Measurements from ENCODE around the gene CCDC33. TPM values are rescaled to one million over a fixed set of nuclear protein-coding genes. Genes with fewer than 3 reads are reported as not detected.

The CCDC33 gene
- total RNA-seq, 1 experiment from 2014 or later = 0.15 TPM

- no peak for ATAC-seq
- no TSS peak for BruUV-seq (replicated peaks)
- Histone ChIP-seq H3K27me3 (ENCODE audit: insufficient read depth, low read length) (no peaks in the 10 kb centered on the region), H3K36me3 (ENCODE audit: control insufficient read depth in 1 of 2, insufficient read depth in 2 of 2, low read length in 2 of 2) (no peaks in the 10 kb centered on the region), H3K27ac (ENCODE audit: low read depth, low read length) (no peak overlapping the region), H4K20me1 (ENCODE audit: insufficient read depth) (no peaks in the 10 kb centered on the region), H3K9me3 (ENCODE audit: control insufficient read depth in 1 of 2, insufficient read depth in 1 of 2, low read depth in 1 of 2, low read length in 2 of 2) (no peaks in the 10 kb centered on the region), H3K4me3 (replicated peaks in 1 of 2; ENCODE audit: low read depth in 1 of 2, low read length in 2 of 2) (no peak overlapping the region), H3K79me2 (ENCODE audit: insufficient read depth, low read length) (no peaks in the 10 kb centered on the region), H3K9me2 (ENCODE audit: insufficient read depth) (no peaks in the 10 kb centered on the region), H3K4me2 (ENCODE audit: low read length) (no peak overlapping the region), H3K9ac (ENCODE audit: low read length) (no peak overlapping the region), H2AFZ (ENCODE audit: low read depth, low read length, poor library complexity, severe bottlenecking) (no peak overlapping the region), H3K4me1 (ENCODE audit: control insufficient read depth in 1 of 2, insufficient read depth in 2 of 2, low read length in 2 of 2) (no peaks in the 10 kb centered on the region; a peak in 2 of 4 replicates)
- intact Hi-C loops (cut with micrococcal nuclease) = loop anchor here (1.0 kb wide), 1 partner anchor 192 kb away; no protein-coding TSS in a partner anchor
- TF ChIP-seq JUND (IDR thresholded peaks at IDR 0.05) (no peak), POLR2AphosphoS5 (IDR thresholded peaks at IDR 0.05; ENCODE audit: low read depth, low read length) (no peak), SP1 (IDR thresholded peaks at IDR 0.05; ENCODE audit: low read depth) (no peak), EGR1 (IDR thresholded peaks at IDR 0.05; ENCODE audit: low read depth) (no peak), SIN3A (IDR thresholded peaks at IDR 0.05; ENCODE audit: low read depth) (no peak), CBX3 (IDR thresholded peaks at IDR 0.05; ENCODE audit: low read depth) (no peak), CEBPB (IDR thresholded peaks at IDR 0.05; ENCODE audit: low read depth) (no peak), POLR2A (IDR thresholded peaks at IDR 0.05; ENCODE audit: borderline replicate concordance, extremely low read depth, insufficient read depth, insufficient read length) (no peak), YY1 (IDR thresholded peaks at IDR 0.05; ENCODE audit: extremely low read depth, insufficient replicate concordance, low read depth, low read length) (no peak), TCF7L2 (IDR thresholded peaks at IDR 0.05; ENCODE audit: borderline replicate concordance, extremely low read depth, insufficient read depth, insufficient read length) (no peak), EZH2phosphoT487 (IDR thresholded peaks at IDR 0.05; ENCODE audit: borderline replicate concordance) (no peak), ZNF274 (IDR thresholded peaks at IDR 0.05; ENCODE audit: low read depth, low read length) (no peak), SRF (IDR thresholded peaks at IDR 0.05; ENCODE audit: low read depth) (no peak), FOSL1 (IDR thresholded peaks at IDR 0.05; ENCODE audit: low read depth) (no peak), ATF3 (IDR thresholded peaks at IDR 0.05) (no peak), ZFX (IDR thresholded peaks at IDR 0.05) (no peak), REST (IDR thresholded peaks at IDR 0.05; ENCODE audit: low read depth) (no peak)
- TF ChIP-seq, protein P1, sequence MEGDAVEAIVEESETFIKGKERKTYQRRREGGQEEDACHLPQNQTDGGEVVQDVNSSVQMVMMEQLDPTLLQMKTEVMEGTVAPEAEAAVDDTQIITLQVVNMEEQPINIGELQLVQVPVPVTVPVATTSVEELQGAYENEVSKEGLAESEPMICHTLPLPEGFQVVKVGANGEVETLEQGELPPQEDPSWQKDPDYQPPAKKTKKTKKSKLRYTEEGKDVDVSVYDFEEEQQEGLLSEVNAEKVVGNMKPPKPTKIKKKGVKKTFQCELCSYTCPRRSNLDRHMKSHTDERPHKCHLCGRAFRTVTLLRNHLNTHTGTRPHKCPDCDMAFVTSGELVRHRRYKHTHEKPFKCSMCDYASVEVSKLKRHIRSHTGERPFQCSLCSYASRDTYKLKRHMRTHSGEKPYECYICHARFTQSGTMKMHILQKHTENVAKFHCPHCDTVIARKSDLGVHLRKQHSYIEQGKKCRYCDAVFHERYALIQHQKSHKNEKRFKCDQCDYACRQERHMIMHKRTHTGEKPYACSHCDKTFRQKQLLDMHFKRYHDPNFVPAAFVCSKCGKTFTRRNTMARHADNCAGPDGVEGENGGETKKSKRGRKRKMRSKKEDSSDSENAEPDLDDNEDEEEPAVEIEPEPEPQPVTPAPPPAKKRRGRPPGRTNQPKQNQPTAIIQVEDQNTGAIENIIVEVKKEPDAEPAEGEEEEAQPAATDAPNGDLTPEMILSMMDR (IDR thresholded peaks at IDR 0.05 in 2 of 3, conservative IDR thresholded peaks at IDR 0.05 in 1 of 3; ENCODE audit: borderline replicate concordance in 1 of 3, insufficient read depth in 1 of 3, low read depth in 2 of 3, low read length in 2 of 3) = no peak
- CTCF ChIA-PET = interaction anchor here (1.3 to 6.7 kb wide), 7 partner anchors 10 to 369 kb away, joined by 3 to 126 read pairs (median 13); no protein-coding TSS in a partner anchor
- DNase-seq (ENCODE audit: low read depth, low spot score) = no peak
- POLR2A ChIA-PET = no interaction called here
- RAD21 ChIA-PET (ENCODE audit: low non-redundant PET in 1 of 2, low total read pairs in 2 of 2, uncharacterized antibody in 2 of 2, unreplicated experiment in 2 of 2) = interaction anchor here in 1 of 2 experiments (1.3 to 1.7 kb wide), 2 partner anchors 12 to 266 kb away, joined by 4 to 6 read pairs; no protein-coding TSS in a partner anchor
Observed at GRCh38 chr15:74319596-74320351, 83.6 kb downstream of the CCDC33 start.

Measured in HCT116 (cell line).